A549 (cell line): ENCODE measurements around the gene HTRA1. TPM values are rescaled to one million over a fixed set of nuclear protein-coding genes. Genes with fewer than 3 reads are reported as not detected.

ENCODE experiments used
- ATAC-seq, 2 experiments: fragments of 200-7000 bp in 1 of 2; fragments of >200 bp in 1 of 2; cut with Nextera tagmentation in 1 of 2; cut with Tn5 transposase in 1 of 2; 3 replicates each; pipeline versions ENCODE4 v1.8.0 to v1.9.1; 2018 to 2020; ENCODE audit warnings: mild to moderate bottlenecking in 1 of 2, moderate library complexity in 1 of 2
- CTCF ChIA-PET: fragments of 300-600 bp; sonication (Branson Sonifier 250); formaldehyde crosslinking; extraction: SDS; loops from one replicate; lab custom pipeline; 2021; ENCODE audit warnings: antibody characterized with exemption, inconsistent platforms; lab: Yijun Ruan, JAX
- POLR2A ChIA-PET: fragments of 350-600 bp; formaldehyde crosslinking; extraction: SDS; loops from one replicate; lab custom pipeline; 2021; ENCODE audit warnings: antibody characterized with exemption, inconsistent platforms; lab: Yijun Ruan, JAX
- DNase-seq, 2 experiments: peaks; one replicate each; pipeline versions ENCODE4 v3.0.0 to v3.0.0-alpha.2; 2011 to 2016; ENCODE audit warnings: low read depth in 1 of 2, low spot score in 1 of 2
- FAIRE-seq: peaks from 2 replicates; lab custom pipeline; 2011; peaks lifted over from hg19 to GRCh38; lab: Jason Lieb, UNC
- H3K27ac ChIP-seq, 2 experiments: fragments of >200 bp; sonication (Bioruptor Twin); formaldehyde crosslinking; 3 replicates each; pipeline ENCODE4 v1.5.1; 2016 to 2017
- H3K4me1 ChIP-seq: fragments of >200 bp; sonication (Bioruptor Twin); formaldehyde crosslinking; 3 replicates; pipeline ENCODE4 v1.6.1; 2016
- H3K4me2 ChIP-seq: fragments of >200 bp; sonication (Bioruptor Twin); formaldehyde crosslinking; 3 replicates; pipeline ENCODE4 v1.6.1; 2016
- H3K4me3 ChIP-seq: fragments of >200 bp; sonication (Bioruptor Twin); formaldehyde crosslinking; 3 replicates; pipeline ENCODE4 v1.5.1; 2016
- H3K9me3 ChIP-seq: fragments of >200 bp; sonication (Bioruptor Twin); formaldehyde crosslinking; 3 replicates; pipeline ENCODE4 v1.6.1; 2016
- BCL3 ChIP-seq: fragments of >200 bp; sonication (Bioruptor Twin); formaldehyde crosslinking; IDR thresholded peaks from 3 replicates; pipeline ENCODE4 v1.6.1; 2016
- CBX2 ChIP-seq: fragments of 200-600 bp; sonication (generic); IDR thresholded peaks from 2 replicates; pipeline ENCODE4 v1.6.1; 2016; ENCODE audit warnings: low read depth, mild to moderate bottlenecking, borderline replicate concordance
- CHD4 ChIP-seq: fragments of 200-600 bp; sonication (generic); IDR thresholded peaks from 2 replicates; pipeline ENCODE4 v1.6.1; 2016; ENCODE audit warnings: antibody characterized with exemption, mild to moderate bottlenecking, borderline replicate concordance
- E2F6 ChIP-seq: IDR thresholded peaks from 2 replicates; pipeline ENCODE4 v1.6.1; 2012; ENCODE audit warnings: low read depth, borderline replicate concordance
- EHF ChIP-seq: fragments of 250-450 bp; sonication (Bioruptor Pico); IDR thresholded peaks from 2 replicates; pipeline ENCODE4 v1.5.0; 2020; ENCODE audit warnings: mild to moderate bottlenecking
- ELK1 ChIP-seq: fragments of 150-350 bp; IDR thresholded peaks from 2 replicates; pipeline ENCODE4 v1.6.1; 2014; ENCODE audit warnings: low read depth, mild to moderate bottlenecking, low read length
- FOSB ChIP-seq: fragments of 250-450 bp; sonication (Bioruptor Pico); IDR thresholded peaks from 2 replicates; pipeline ENCODE4 v1.5.0; 2020; ENCODE audit warnings: mild to moderate bottlenecking, moderate library complexity
- FOSL2 ChIP-seq, 2 experiments: fragments of 450-650 bp in 1 of 2; fragments of >200 bp in 1 of 2; sonication (Bioruptor Twin) in 1 of 2; formaldehyde crosslinking; IDR thresholded peaks; 2 replicates each; pipeline versions ENCODE4 v1.5.0 to v1.6.1; 2016 to 2020; ENCODE audit warnings: mild to moderate bottlenecking in 1 of 2, moderate library complexity in 1 of 2
- GATA3 ChIP-seq: IDR thresholded peaks from 2 replicates; pipeline ENCODE4 v1.6.1; 2012; ENCODE audit warnings: borderline replicate concordance
- HDAC2 ChIP-seq: fragments of 200-600 bp; sonication (generic); IDR thresholded peaks from 2 replicates; pipeline ENCODE4 v1.6.1; 2016
- HES2 ChIP-seq: fragments of >200 bp; sonication (Bioruptor Twin); formaldehyde crosslinking; IDR thresholded peaks from 2 replicates; pipeline ENCODE4 v1.6.1; 2016
- HOXA7 ChIP-seq: fragments of 250-450 bp; sonication (Bioruptor Pico); IDR thresholded peaks from 2 replicates; pipeline ENCODE4 v1.5.0; 2020; ENCODE audit warnings: mild to moderate bottlenecking, moderate library complexity
- HOXB5 ChIP-seq: fragments of 250-450 bp; sonication (Bioruptor Pico); IDR thresholded peaks from 2 replicates; pipeline ENCODE4 v1.5.0; 2020; ENCODE audit warnings: mild to moderate bottlenecking, moderate library complexity
- JUN ChIP-seq, 2 experiments: fragments of >200 bp; sonication (Bioruptor Twin); formaldehyde crosslinking; IDR thresholded peaks; 2 replicates in 1 of 2; 3 replicates in 1 of 2; pipeline ENCODE4 v1.6.1; 2016 to 2017
- JUNB ChIP-seq: fragments of >200 bp; sonication (Bioruptor Twin); formaldehyde crosslinking; IDR thresholded peaks from 2 replicates; pipeline ENCODE4 v1.6.1; 2016
- KDM1A ChIP-seq: fragments of 200-600 bp; sonication (generic); IDR thresholded peaks from 2 replicates; pipeline ENCODE4 v1.6.1; 2016; ENCODE audit warnings: low read depth, mild to moderate bottlenecking
- MAFK ChIP-seq: fragments of 450-650 bp; IDR thresholded peaks from 2 replicates; pipeline ENCODE4 v1.6.1; 2014; ENCODE audit not compliant: partially characterized antibody
- MAZ ChIP-seq: fragments of 150-350 bp; IDR thresholded peaks from 2 replicates; pipeline ENCODE4 v1.6.1; 2014; ENCODE audit warnings: antibody characterized with exemption, low read depth, low read length, borderline replicate concordance
- NFE2L2 ChIP-seq: fragments of 150-350 bp; conservative IDR thresholded peaks from 2 replicates; pipeline ENCODE4 v1.6.1; 2014; ENCODE audit warnings: low read length
- PHF8 ChIP-seq: fragments of 200-600 bp; sonication (generic); IDR thresholded peaks from 2 replicates; pipeline ENCODE4 v1.6.1; 2016; ENCODE audit warnings: low read depth, mild to moderate bottlenecking, antibody characterized with exemption, moderate library complexity, borderline replicate concordance
- POLR2A ChIP-seq: IDR thresholded peaks from 2 replicates; pipeline ENCODE4 v1.6.1; 2012; ENCODE audit warnings: mild to moderate bottlenecking, low read length
- POLR2AphosphoS2 ChIP-seq: conservative IDR thresholded peaks from 2 replicates; pipeline ENCODE4 v1.6.1; 2012; ENCODE audit warnings: low read length, improper control_type of control experiment, inconsistent platforms
- RARB ChIP-seq: fragments of 250-450 bp; sonication (Bioruptor Pico); IDR thresholded peaks from 2 replicates; pipeline ENCODE4 v1.8.0; 2021; ENCODE audit warnings: mild to moderate bottlenecking, moderate library complexity
- RCOR1 ChIP-seq: fragments of 150-350 bp; IDR thresholded peaks from 2 replicates; pipeline ENCODE4 v1.6.1; 2014; ENCODE audit warnings: antibody characterized with exemption, low read length, low read depth
- RFX5 ChIP-seq: fragments of 450-650 bp; IDR thresholded peaks from 2 replicates; pipeline ENCODE4 v1.7.1; 2014; ENCODE audit warnings: antibody characterized with exemption, mild to moderate bottlenecking, moderate library complexity
- SREBF2 ChIP-seq: fragments of 450-650 bp; IDR thresholded peaks from 2 replicates; pipeline ENCODE4 v1.6.1; 2014; ENCODE audit warnings: mild to moderate bottlenecking, moderate library complexity
- USF2 ChIP-seq: fragments of 450-650 bp; IDR thresholded peaks from 2 replicates; pipeline ENCODE4 v1.6.1; 2014; ENCODE audit warnings: antibody characterized with exemption
- ZFP36 ChIP-seq: fragments of 450-650 bp; IDR thresholded peaks from 2 replicates; pipeline ENCODE4 v1.6.1; 2014; ENCODE audit warnings: borderline replicate concordance; ENCODE audit not compliant: partially characterized antibody
- ZNF302 ChIP-seq: fragments of 250-450 bp; sonication (Bioruptor Pico); IDR thresholded peaks from 2 replicates; pipeline ENCODE4 v1.9.0; 2021; ENCODE audit warnings: inconsistent platforms, mild to moderate bottlenecking, moderate library complexity
- ZSCAN20 ChIP-seq: fragments of 250-450 bp; sonication (Bioruptor Pico); IDR thresholded peaks from 2 replicates; pipeline ENCODE4 v1.8.0; 2022; ENCODE audit warnings: mild to moderate bottlenecking, moderate library complexity
- WGBS: methylation state at CpG from one replicate; pipeline ENCODE4 v1.1.6; 2017; ENCODE audit errors: missing lambda C conversion rate; 5-methylcytosine and 5-hydroxymethylcytosine counted together
- polyA plus RNA-seq, 4 experiments: library from polyadenylated mRNA; depleted of rRNA in 3 of 4; stranded (reverse); fragments of >200 nt; fragmentation: RNase III in 1 of 4; extraction: RNeasy Plus Mini Kit Qiagen cat#74134 plus additional on column Dnase treatment in 1 of 4; gene quantifications; 2 replicates in 3 of 4; 3 replicates in 1 of 4; pipeline ENCODE4 v1.2.3, GENCODE V29; 2011 to 2017
- TF ChIP-seq, protein P1 (sequence below): fragments of >200 bp; sonication (Bioruptor Twin); formaldehyde crosslinking; IDR thresholded peaks from 3 replicates; pipeline ENCODE4 v1.5.1; 2016

HTRA1 gene
- polyA plus RNA-seq, 2 of the 4 experiments (the other 2 are of a cell fraction), result 50.7 to 65.6 TPM

DNA sequence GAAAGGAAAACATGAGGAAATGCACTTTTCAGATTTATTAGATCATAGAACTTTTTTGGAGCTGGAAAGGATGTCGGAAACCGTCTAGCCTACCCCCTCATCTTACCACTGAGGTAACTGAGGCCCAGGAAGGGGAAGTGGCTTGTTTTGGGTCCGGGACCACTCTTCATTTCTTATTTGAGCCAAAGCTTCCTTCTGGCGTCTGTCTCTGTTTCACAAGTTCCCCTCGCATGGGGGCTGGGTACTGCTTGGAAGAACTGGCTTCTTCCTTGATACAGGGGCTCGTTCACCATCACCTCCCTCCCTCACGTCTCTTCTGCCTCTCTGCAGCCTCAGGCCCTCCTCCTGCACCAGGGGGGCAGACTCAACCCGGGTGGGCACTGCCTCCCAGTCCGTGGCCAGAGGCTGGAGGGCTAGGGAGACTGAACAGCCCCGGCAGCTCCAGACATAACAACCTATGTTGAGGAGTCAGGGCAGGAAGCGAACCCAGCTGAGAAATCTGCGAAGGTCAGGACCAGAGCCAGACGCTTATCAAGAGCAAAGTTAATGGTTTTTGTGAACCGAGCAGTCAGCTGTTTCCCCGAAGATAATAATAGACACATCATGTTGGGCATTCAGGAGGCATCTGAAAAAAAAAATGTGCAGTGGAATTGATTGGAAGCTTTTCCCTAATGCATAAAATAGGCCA is 12.9 kb downstream of the HTRA1 start:
- Histone ChIP-seq H3K27ac (no peak overlapping the region), H3K4me2 (no peak overlapping the region), H3K4me1 (peaks cover 12% of the 10 kb centered on the region), H3K4me3 (no peak overlapping the region), H3K9me3 (no peaks in the 10 kb centered on the region)
- WGBS, result 80% methylated on average over 15 of the region's 15 CpGs
- TF ChIP-seq HES2 (no peak), MAFK (no peak), JUN (IDR thresholded peaks at IDR 0.05) (no peak)
- CTCF ChIA-PET, result interaction anchor here (1.0 to 1.1 kb wide), 2 partner anchors 17 to 165 kb away, joined by 3 read pairs; no protein-coding TSS in a partner anchor
- ATAC-seq (no peak), FAIRE-seq (no peak), DNase-seq (no peak)
- POLR2A ChIA-PET, result no interaction called here

- no peak for FAIRE-seq
- no peak overlapping the region for H3K27ac ChIP-seq
Observed at GRCh38 chr10:122475100-122475499, 13.7 kb downstream of the HTRA1 start.

DNA sequence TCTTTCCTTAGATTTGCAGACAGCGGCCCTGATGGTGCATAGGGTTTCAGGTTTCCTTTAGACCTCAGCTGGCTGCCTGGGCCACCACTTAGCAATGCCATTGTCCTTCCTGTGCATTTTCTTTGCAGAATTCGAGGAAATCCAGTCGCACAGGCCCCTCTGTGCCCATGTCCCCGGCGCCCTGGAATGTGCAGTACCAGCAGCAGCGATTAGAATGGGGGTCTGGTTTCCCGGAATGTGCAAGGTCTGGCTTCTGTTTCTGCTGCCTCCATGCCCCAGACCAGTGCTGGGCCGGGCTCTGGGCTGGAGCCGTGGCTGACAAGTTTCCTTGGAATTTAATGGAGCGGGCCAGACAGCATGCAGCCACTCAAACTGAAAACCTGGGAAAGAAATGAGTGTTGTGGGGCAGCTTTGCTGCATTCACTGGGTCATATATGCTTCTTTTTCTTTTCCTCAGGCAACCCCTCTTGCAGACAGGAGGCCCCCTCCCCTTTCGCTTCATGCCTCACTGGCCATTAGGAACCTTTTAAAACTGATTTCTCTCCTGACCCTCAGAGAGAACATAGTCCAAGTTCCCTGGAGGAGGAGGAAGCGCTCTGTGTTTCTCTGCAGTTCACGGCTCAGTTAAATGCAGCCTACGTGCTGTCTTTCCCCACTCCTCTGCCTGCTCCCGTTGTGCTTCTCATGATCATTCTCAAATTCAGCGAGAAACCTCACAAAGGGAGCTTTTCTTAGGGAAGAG is 14.4 kb downstream of the HTRA1 start:
- Histone ChIP-seq H3K4me1 (peaks cover 3% of the 10 kb centered on the region; the same call in 1 of the 3 replicates), H3K9me3 (no peaks in the 10 kb centered on the region), H3K4me2 (no peak overlapping the region), H3K4me3 (no peak overlapping the region), H3K27ac (no peak overlapping the region)
- DNase-seq (no peak), FAIRE-seq (no peak), ATAC-seq (no peak)
- POLR2A ChIA-PET, result no interaction called here
- CTCF ChIA-PET, result interaction anchor here (0.7 to 1.1 kb wide), 2 partner anchors 11 to 18 kb away, joined by 3 read pairs; no protein-coding TSS in a partner anchor
- 81% methylated on average over 16 of the region's 16 CpGs for WGBS
- TF ChIP-seq SREBF2 (no peak), JUNB (no peak), RARB (CRISPR knock-in tag) (no peak), RFX5 (no peak), E2F6 (no peak), ZNF302 (no peak), HES2 (no peak), NFE2L2 (no peak), FOSL2 (IDR thresholded peaks at IDR 0.05) (no peak), FOSL2 (CRISPR knock-in tag; IDR thresholded peaks at IDR 0.05) (no peak), BCL3 (no peak), HOXB5 (CRISPR knock-in tag) (no peak), POLR2A (no peak)
- TF ChIP-seq, protein P1, sequence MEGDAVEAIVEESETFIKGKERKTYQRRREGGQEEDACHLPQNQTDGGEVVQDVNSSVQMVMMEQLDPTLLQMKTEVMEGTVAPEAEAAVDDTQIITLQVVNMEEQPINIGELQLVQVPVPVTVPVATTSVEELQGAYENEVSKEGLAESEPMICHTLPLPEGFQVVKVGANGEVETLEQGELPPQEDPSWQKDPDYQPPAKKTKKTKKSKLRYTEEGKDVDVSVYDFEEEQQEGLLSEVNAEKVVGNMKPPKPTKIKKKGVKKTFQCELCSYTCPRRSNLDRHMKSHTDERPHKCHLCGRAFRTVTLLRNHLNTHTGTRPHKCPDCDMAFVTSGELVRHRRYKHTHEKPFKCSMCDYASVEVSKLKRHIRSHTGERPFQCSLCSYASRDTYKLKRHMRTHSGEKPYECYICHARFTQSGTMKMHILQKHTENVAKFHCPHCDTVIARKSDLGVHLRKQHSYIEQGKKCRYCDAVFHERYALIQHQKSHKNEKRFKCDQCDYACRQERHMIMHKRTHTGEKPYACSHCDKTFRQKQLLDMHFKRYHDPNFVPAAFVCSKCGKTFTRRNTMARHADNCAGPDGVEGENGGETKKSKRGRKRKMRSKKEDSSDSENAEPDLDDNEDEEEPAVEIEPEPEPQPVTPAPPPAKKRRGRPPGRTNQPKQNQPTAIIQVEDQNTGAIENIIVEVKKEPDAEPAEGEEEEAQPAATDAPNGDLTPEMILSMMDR, result no peak

More at GRCh38 chr10:122475100-122475499, 13.7 kb downstream of the HTRA1 start:
- WGBS, result 82% methylated on average over 12 of the region's 12 CpGs
- DNase-seq, result no peak
- H3K4me2 ChIP-seq, result no peak overlapping the region
- TF ChIP-seq NFE2L2, result no peak
- TF ChIP-seq ZSCAN20 (CRISPR knock-in tag), result no peak
- no peak for TF ChIP-seq CHD4
- TF ChIP-seq ELK1, result no peak
- TF ChIP-seq EHF (CRISPR knock-in tag), result no peak
- TF ChIP-seq ZFP36, result no peak
- TF ChIP-seq POLR2AphosphoS2, result no peak
- no peak for TF ChIP-seq HOXA7 (CRISPR knock-in tag)
- no peak for TF ChIP-seq HDAC2
- no peak for TF ChIP-seq MAFK
- no peak for TF ChIP-seq CBX2
- no peak for TF ChIP-seq KDM1A
- no peak for TF ChIP-seq JUN (IDR thresholded peaks at IDR 0.05)
- no peak for TF ChIP-seq ZNF302
- no peak for TF ChIP-seq GATA3
- TF ChIP-seq MAZ, result no peak
- TF ChIP-seq PHF8, result no peak
- TF ChIP-seq USF2, result no peak
- no peak for TF ChIP-seq RCOR1
- no peak for TF ChIP-seq FOSB (CRISPR knock-in tag)
- ChIA-PET CTCF (interaction anchor here (0.7 to 1.1 kb wide), 3 partner anchors 11 to 166 kb away, joined by 3 read pairs; no protein-coding TSS in a partner anchor), POLR2A (no interaction called here)
- ATAC-seq, result no peak; a peak in 1 of 6 replicates
- no peaks in the 10 kb centered on the region for H3K9me3 ChIP-seq
- no peak overlapping the region for H3K4me3 ChIP-seq
- peaks cover 4% of the 10 kb centered on the region for H3K4me1 ChIP-seq
